ENCODE results near the gene CNGA4. TPM values are rescaled to one million over a fixed set of nuclear protein-coding genes. Genes with fewer than 3 reads are reported as not detected.
A peak's percentile ranks its signal among the peaks of the same experiment; 100 is the strongest.
"Not testable (repeated sequence)": the region's sequence is repeated elsewhere in the genome, so short reads cannot be mapped to it uniquely, and the experiment has no call there.

CNGA4 gene
- total RNA-seq, 1 donor from 2014 or later = not detected

- Histone ChIP-seq H3K9me3 (ENCODE audit: low read depth) (no peaks in the 10 kb centered on the region), H3K9ac (no peak overlapping the region), H3K4me2 (no peak overlapping the region), H4K20me1 (ENCODE audit: low read depth) (no peaks in the 10 kb centered on the region), H3K4me1 (peaks cover 9% of the 10 kb centered on the region), H3K79me2 (ENCODE audit: low read depth) (no peaks in the 10 kb centered on the region), H2AFZ (replicated peaks) (no peak overlapping the region), H3F3A (ENCODE audit: low read depth) (no peaks in the 10 kb centered on the region), H3K4me3 (no peak overlapping the region), H3K27me3 (no peaks in the 10 kb centered on the region), H3K36me3 (no peaks in the 10 kb centered on the region), H3K27ac (no peak overlapping the region)
- no peak overlapping the region for H3K4me3 Mint-ChIP-seq
- no peaks in the 10 kb centered on the region for H3K36me3 Mint-ChIP-seq
- H3K4me1 Mint-ChIP-seq = peaks cover 6% of the 10 kb centered on the region
- H3K27me3 Mint-ChIP-seq (ENCODE audit: insufficient read depth, low read depth) = peaks cover 7% of the 10 kb centered on the region
- no peak for DNase-seq (ENCODE audit: low spot score)
- no peak overlapping the region for H3K27ac Mint-ChIP-seq
- no peaks in the 10 kb centered on the region for H3K9me3 Mint-ChIP-seq
- TF ChIP-seq EZH2 (IDR thresholded peaks at IDR 0.05) = no peak
- TF ChIP-seq EZH2phosphoT487 (IDR thresholded peaks at IDR 0.05) = no peak
- TF ChIP-seq CTCF (IDR thresholded peaks at IDR 0.05) = no peak
Observed at GRCh38 chr11:6248248-6248647, 9.4 kb downstream of the CNGA4 start.

- not testable (repeated sequence) for H3F3A ChIP-seq (ENCODE audit: low read depth); H3K4me2 ChIP-seq; H3K9me3 Mint-ChIP-seq; H3K79me2 ChIP-seq (ENCODE audit: low read depth); H3K4me3 Mint-ChIP-seq; H4K20me1 ChIP-seq (ENCODE audit: low read depth); H3K27ac ChIP-seq; H3K27ac Mint-ChIP-seq; H3K4me1 ChIP-seq; H3K9ac ChIP-seq; DNase-seq (ENCODE audit: low spot score); H3K27me3 ChIP-seq; H3K4me3 ChIP-seq; H3K36me3 Mint-ChIP-seq; H3K4me1 Mint-ChIP-seq; H3K27me3 Mint-ChIP-seq (ENCODE audit: insufficient read depth, low read depth); H3K9me3 ChIP-seq (ENCODE audit: low read depth); H2AFZ ChIP-seq (replicated peaks); H3K36me3 ChIP-seq
Observed at GRCh38 chr11:6248897-6249296, 10.0 kb downstream of the CNGA4 start.

- no peaks in the 10 kb centered on the region for H3F3A ChIP-seq (ENCODE audit: low read depth)
- Mint-ChIP-seq H3K36me3 (no peaks in the 10 kb centered on the region), H3K27me3 (ENCODE audit: insufficient read depth, low read depth) (peaks cover 2% of the 10 kb centered on the region), H3K4me3 (no peak overlapping the region), H3K4me1 (no peaks in the 10 kb centered on the region), H3K9me3 (no peaks in the 10 kb centered on the region), H3K27ac (no peak overlapping the region)
- no peak overlapping the region for H2AFZ ChIP-seq (replicated peaks)
- DNase-seq (ENCODE audit: low spot score) = no peak
- H3K4me2 ChIP-seq = no peak overlapping the region
- no peaks in the 10 kb centered on the region for H3K79me2 ChIP-seq (ENCODE audit: low read depth)
- H3K27me3 ChIP-seq = peaks cover 2% of the 10 kb centered on the region
- H4K20me1 ChIP-seq (ENCODE audit: low read depth) = no peaks in the 10 kb centered on the region
- peaks cover 9% of the 10 kb centered on the region for H3K4me1 ChIP-seq
- H3K9ac ChIP-seq = no peak overlapping the region
- no peaks in the 10 kb centered on the region for H3K36me3 ChIP-seq
- H3K27ac ChIP-seq = no peak overlapping the region
- no peaks in the 10 kb centered on the region for H3K9me3 ChIP-seq (ENCODE audit: low read depth)
- TF ChIP-seq EZH2 (IDR thresholded peaks at IDR 0.05) (no peak), EZH2phosphoT487 (IDR thresholded peaks at IDR 0.05) (no peak), CTCF (IDR thresholded peaks at IDR 0.05) (no peak)
- H3K4me3 ChIP-seq = no peak overlapping the region
Observed at GRCh38 chr11:6249770-6250555, 11.1 kb downstream of the CNGA4 start.

- peak overlapping the region; percentile 51 for H2AFZ ChIP-seq (replicated peaks)
- H3K27me3 ChIP-seq = peaks cover 15% of the 10 kb centered on the region
Observed at GRCh38 chr11:6251120-6251733, 12.3 kb downstream of the CNGA4 start.

More at GRCh38 chr11:6251120-6251733, 12.3 kb downstream of the CNGA4 start:
- TF ChIP-seq CTCF (IDR thresholded peaks at IDR 0.05) (peak; percentile 88), EZH2phosphoT487 (IDR thresholded peaks at IDR 0.05) (no peak)
- Mint-ChIP-seq H3K27ac (no peak overlapping the region), H3K27me3 (ENCODE audit: insufficient read depth, low read depth) (peaks cover 2% of the 10 kb centered on the region), H3K9me3 (no peaks in the 10 kb centered on the region), H3K36me3 (no peaks in the 10 kb centered on the region), H3K4me3 (no peak overlapping the region), H3K4me1 (no peaks in the 10 kb centered on the region)
- no peaks in the 10 kb centered on the region for H4K20me1 ChIP-seq (ENCODE audit: low read depth)
- H3K9ac ChIP-seq = no peak overlapping the region
- peaks cover 9% of the 10 kb centered on the region for H3K4me1 ChIP-seq
- no peaks in the 10 kb centered on the region for H3K36me3 ChIP-seq
- H3K79me2 ChIP-seq (ENCODE audit: low read depth) = no peaks in the 10 kb centered on the region
- no peak overlapping the region for H3K27ac ChIP-seq
- H3K9me3 ChIP-seq (ENCODE audit: low read depth) = no peaks in the 10 kb centered on the region
- H3F3A ChIP-seq (ENCODE audit: low read depth) = no peaks in the 10 kb centered on the region
- no peak overlapping the region for H3K4me3 ChIP-seq
- DNase-seq (ENCODE audit: low spot score) = peak; percentile 85
- H3K4me2 ChIP-seq = no peak overlapping the region

Measured in neural progenitor cell (in vitro differentiated cells).